HG03280 (cell line): ENCODE results near the gene VEPH1.

Experiments used
- ATAC-seq: cut with Tn5 transposase; IDR thresholded peaks from one replicate; pipeline ENCODE4 v1.9.1; 2021; ENCODE audit warnings: mild to moderate bottlenecking, moderate library complexity; ENCODE audit not compliant: unreplicated experiment

VEPH1 gene

GRCh38 chr3:157479464-157480243, 23.6 kb downstream of the VEPH1 start:
- no peak for ATAC-seq

- no peak for ATAC-seq
Measured at GRCh38 chr3:157477441-157477840, 25.8 kb downstream of the VEPH1 start.

DNA sequence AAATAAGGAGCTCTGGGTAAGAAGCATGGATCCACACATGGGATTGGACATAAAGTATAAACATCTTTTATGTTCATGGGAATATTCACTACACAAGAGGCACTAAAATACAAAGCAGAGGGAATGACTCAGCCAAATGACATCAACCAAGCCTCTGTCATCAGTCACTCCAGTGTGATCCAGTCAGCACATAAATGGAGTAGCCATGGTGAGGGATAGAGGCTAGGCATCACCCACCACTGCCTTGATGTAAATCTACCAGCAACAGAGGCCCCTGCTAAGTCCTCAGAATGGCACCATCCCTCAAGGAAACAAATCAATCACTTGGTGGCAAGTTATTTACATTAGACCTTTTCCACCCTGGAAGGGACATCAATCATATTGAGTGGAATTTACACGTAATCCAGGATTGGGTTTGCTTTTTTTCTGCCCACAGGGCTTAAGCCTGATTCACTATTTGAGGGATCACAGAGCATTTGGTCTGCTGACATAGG, 27.2 kb downstream of the VEPH1 start:
- no peak for ATAC-seq

DNA sequence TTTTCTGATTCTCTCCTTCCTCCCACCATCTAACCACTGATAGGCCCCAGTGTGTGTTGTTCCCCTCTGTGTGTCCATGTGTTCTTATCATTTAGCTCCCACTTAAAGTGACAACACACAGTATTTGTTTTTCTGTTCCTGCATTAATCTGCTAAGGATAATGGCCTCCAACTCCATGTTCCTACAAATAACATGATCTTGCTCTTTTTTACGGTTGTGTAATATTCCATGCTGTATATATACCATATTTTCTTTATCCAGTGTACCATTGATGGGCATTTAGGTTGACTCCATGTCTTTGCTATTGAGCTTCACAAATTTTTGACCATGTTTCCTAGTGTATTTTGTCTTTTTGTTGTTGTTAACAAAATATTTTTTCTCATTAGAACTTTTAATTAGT, 30.6 kb downstream of the VEPH1 start:
- ATAC-seq = no peak

DNA sequence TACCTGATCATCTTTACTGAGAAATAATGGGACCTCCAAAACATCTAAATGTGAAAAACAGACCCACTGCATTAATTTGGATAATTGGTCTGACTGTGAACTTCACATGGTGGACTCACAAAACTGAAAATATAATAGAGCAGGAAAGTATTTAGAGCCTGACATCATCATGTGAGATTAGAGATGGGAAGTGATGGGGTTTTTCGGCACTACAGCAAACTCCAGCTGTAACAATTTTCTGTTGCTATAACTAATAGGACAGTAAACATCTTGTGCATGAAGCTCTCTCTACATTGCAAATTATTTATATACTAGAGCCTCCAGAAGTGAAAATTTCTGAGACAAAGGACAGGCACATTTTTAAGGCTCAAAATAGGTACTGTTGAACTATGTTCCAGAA, 32.2 kb downstream of the VEPH1 start:
- ATAC-seq = no peak

GRCh38 chr3:157469561-157470294, 33.5 kb downstream of the VEPH1 start:
- ATAC-seq = no peak

GRCh38 chr3:157467200-157467599, 36.0 kb downstream of the VEPH1 start:
- no peak for ATAC-seq

DNA sequence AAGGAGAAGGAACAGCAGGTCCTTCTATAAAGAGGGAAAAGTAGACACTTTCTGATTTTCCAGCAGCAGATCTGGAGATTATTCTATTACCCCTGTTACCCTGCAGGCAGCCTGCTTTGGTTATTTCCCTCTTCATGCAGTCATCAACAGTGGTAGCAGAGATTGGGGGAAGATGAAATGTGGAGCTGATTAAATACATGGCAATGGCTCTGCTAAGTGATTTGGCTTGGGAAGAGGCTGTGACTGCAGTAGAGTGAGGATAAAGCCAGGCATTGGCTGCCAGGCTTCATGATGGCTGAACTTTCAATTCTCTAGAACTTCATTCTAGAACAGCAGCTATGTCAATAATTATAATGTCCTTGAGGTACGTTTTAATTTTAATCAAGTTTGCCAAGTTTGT, 37.5 kb downstream of the VEPH1 start:
- ATAC-seq = no peak

DNA sequence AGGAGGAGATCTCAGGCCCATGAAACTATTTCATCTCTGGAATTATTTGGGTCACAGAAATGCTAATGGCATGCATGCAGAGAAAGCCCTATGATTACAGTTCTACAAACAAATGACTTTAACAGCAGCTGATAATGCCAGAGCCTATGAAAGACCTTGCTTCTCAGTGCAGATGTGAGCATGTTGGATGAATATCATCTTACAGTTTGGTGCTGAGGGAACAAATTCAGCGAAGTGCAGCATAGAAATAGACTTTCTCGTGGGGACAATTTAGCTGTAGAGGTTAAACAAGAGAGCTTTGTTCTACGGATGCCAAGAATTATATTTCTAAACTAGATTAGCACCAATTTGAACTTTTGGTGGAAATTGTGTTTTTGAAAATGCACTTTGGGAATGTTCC, 38.9 kb downstream of the VEPH1 start:
- no peak for ATAC-seq

GRCh38 chr3:157463816-157464215, 39.4 kb downstream of the VEPH1 start:
- ATAC-seq = no peak

DNA sequence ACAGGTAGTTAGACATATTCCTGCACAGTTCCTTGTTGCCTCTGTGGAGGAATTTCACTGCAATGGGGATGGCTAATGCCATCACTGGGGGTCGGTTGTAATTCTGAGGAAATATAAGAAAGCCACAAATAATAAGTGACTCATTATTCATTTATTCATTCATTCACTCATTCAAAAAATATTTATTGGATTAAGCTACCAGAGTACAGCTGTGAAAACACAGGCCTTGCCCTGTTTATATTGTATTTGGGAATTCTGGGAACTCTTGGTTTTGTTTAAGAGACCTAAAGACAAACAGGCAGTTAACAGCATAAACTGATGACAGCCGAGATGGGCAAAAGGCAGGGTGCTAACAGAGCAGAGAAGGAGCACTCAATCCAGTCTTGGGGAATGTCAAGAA, 43.0 kb downstream of the VEPH1 start:
- no peak for ATAC-seq

DNA sequence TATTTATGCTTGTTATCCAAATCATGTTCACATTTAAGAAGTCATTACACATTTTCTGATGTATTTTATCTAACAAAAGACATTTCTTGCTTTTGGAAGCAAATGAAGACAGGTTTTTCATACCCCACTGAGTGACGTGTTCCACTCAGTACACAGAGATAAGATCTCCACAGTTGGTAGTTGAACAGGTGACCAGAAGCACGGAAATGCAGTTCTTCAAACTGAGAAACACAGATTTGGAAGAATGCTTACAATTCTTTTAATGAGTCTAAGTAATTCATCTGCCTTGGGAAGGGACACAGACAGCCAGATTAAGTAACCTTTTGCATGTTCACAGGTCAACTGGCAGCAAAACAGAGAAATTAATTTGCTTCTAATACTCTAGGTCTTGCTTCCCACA, 43.5 kb downstream of the VEPH1 start:
- ATAC-seq = no peak

DNA sequence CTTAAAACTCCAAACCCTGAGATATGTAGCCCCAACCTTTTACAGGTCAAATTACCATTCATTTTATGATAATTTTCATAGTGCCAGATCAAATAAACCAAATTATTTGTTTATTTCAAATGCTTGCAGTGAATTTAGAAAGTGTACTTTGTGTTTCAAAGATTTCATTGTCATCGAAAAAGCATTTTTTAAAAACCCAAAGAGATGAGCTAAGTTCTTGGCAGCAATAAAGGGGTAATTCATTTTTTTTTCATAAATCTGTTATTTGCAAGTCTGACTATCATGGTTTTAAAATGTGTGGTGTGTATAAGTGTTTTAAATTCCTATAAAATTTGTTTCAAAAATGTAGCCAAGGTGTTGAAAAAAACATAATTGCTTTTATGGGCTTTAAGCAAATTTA, 49.4 kb downstream of the VEPH1 start:
- ATAC-seq = no peak

DNA sequence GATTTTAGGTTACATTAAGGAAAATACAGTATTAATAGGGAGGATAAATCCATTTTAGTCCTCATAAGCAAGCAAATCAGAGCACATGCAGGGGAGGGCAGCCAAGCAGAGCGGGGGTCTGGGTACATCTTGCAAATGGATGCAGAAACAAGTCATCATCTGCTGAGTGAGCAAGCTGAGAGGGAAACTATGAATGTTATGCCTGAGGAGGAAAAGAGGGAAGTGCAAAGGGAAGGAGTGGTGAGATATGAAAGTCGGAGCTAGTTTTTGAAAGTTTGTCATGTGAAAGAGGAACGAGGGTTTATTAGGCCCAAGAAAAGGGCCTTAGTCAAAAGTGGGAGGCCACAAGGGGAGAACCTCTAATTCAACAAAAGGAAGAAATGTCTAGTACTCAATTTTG, 51.1 kb downstream of the VEPH1 start:
- ATAC-seq = no peak

- ATAC-seq = no peak
Measured at GRCh38 chr3:157447026-157447694, 56.1 kb downstream of the VEPH1 start.

GRCh38 chr3:157445857-157446256, 57.4 kb downstream of the VEPH1 start:
- ATAC-seq = no peak

DNA sequence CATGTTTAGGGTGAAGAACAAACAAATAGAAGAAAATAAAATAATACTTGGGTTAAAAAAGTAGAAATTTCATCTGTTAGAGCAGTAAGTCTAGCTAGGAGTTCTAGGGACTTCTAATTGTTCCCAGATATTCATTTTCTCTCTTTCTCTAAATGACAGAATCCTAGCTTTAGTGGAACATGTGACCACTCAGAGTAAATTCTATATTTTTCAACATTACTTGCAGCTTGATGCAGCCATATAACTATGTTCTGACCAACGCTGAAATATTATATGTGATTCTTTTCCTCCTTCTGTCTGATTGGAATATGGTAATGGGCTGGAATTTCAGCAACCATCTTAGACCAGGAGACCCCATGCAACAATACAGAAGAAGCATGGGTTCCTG, 58.4 kb downstream of the VEPH1 start:
- no peak for ATAC-seq

GRCh38 chr3:157443905-157444796, 59.1 kb downstream of the VEPH1 start:
- no peak for ATAC-seq

- no peak for ATAC-seq
Measured at GRCh38 chr3:157442729-157443128, 60.5 kb downstream of the VEPH1 start.

- no peak for ATAC-seq
Measured at GRCh38 chr3:157441102-157441624, 62.1 kb downstream of the VEPH1 start.
